ENCODE measurements around the gene MRPL2.
A peak's percentile ranks its signal among the peaks of the same experiment; 100 is the strongest.

MRPL2 gene

DNA sequence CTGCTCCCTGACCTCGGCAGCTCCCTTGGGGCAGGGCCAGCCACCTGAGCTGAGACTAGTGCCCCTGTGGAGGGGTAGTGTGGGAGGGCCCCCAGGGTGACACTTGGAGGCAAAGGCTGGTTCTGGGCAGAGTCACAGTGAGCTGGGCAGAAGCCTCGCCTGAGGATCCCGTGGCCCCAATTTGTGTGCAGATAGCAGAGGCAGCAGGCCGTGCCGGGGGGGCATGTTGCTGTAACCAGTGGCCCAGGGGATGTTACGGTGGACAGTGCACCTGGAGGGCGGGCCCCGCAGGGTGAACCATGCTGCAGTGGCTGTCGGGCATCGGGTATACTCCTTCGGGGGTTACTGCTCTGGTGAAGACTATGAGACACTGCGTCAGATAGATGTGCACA, 42.3 kb downstream of the MRPL2 start:
- Histone ChIP-seq H4K20me1 (ENCODE audit: insufficient read depth, low read length) (no peaks in the 10 kb centered on the region), H3F3A (ENCODE audit: insufficient read depth, low read length) (no peaks in the 10 kb centered on the region), H2AFZ (ENCODE audit: low read length) (no peak overlapping the region), H3K4me1 (ENCODE audit: insufficient read depth, low read length, severe bottlenecking) (peaks cover 32% of the 10 kb centered on the region), H3K36me3 (ENCODE audit: insufficient read depth, low read length) (peaks cover 32% of the 10 kb centered on the region), H3K9me2 (ENCODE audit: low read depth, low read length) (no peaks in the 10 kb centered on the region), H3K4me3 (ENCODE audit: low read depth, low read length, poor library complexity, severe bottlenecking) (no peak overlapping the region), H3K27me3 (ENCODE audit: insufficient read depth, low read length) (no peaks in the 10 kb centered on the region), H3K4me2 (ENCODE audit: low read length) (no peak overlapping the region), H3K79me2 (ENCODE audit: insufficient read depth, low read length) (peaks cover 10% of the 10 kb centered on the region; the same call in 1 of the 2 replicates), H3K9ac (ENCODE audit: low read length) (no peak overlapping the region), H3K9me3 (ENCODE audit: low read length) (no peaks in the 10 kb centered on the region), H3K27ac (ENCODE audit: low read depth, low read length, poor library complexity, severe bottlenecking) (no peak overlapping the region)
- TF ChIP-seq EZH2 (IDR thresholded peaks at IDR 0.05; ENCODE audit: borderline replicate concordance, low read length) (no peak), CTCF (IDR thresholded peaks at IDR 0.05; ENCODE audit: low read length) (no peak)

DNA sequence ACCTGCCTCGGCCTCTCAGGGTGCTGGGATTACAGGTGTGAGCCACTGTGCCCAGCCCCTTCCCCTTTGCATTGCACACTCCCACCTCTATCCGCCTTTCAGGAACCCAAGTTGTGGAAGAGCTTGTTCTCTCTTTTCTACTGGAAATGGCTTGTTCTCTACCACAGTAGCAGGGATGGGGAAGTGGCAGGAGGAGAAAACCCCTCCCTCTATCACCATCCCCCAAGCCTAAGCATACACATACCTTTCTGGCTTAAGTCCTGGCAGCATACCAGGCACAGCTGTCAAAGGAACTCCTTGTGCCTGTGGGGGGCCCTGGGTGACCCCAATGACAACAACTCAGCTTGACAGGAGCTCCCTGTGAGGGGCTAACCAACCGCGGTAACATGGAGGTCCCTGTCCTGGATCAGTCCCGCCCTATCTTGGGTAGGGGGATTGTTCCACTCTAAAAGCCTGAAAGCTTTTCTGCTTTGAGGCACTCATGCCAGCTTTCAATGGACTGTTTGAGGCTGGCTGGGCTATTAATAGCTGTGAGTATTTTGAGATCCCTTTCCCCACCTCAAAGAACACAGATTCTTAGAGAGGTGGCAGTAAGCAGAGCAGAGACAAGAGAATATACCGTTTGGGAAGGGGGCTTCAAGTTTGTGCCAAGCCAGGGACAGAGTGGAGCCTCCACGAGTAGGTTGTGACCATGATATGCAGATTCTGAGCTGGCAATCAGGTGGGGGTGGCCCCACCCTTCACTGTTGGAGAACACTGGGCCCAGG, 42.9 kb downstream of the MRPL2 start:
- peak overlapping the region; percentile 6; the same call in 1 of the 2 replicates for H3K4me2 ChIP-seq (ENCODE audit: low read length)
- no peak overlapping the region for H3K27ac ChIP-seq (ENCODE audit: low read depth, low read length, poor library complexity, severe bottlenecking)
- H3K9me3 ChIP-seq (ENCODE audit: low read length): no peaks in the 10 kb centered on the region
- no peak overlapping the region for H3K9ac ChIP-seq (ENCODE audit: low read length)
- no peaks in the 10 kb centered on the region for H4K20me1 ChIP-seq (ENCODE audit: insufficient read depth, low read length)
- H3K27me3 ChIP-seq (ENCODE audit: insufficient read depth, low read length): no peaks in the 10 kb centered on the region
- TF ChIP-seq CTCF (IDR thresholded peaks at IDR 0.05; ENCODE audit: low read length) (no peak), EZH2 (IDR thresholded peaks at IDR 0.05; ENCODE audit: borderline replicate concordance, low read length) (no peak)
- H3K4me1 ChIP-seq (ENCODE audit: insufficient read depth, low read length, severe bottlenecking): peaks cover 31% of the 10 kb centered on the region
- no peaks in the 10 kb centered on the region for H3K9me2 ChIP-seq (ENCODE audit: low read depth, low read length)
- H3K79me2 ChIP-seq (ENCODE audit: insufficient read depth, low read length): peaks cover 10% of the 10 kb centered on the region; the same call in 1 of the 2 replicates
- H2AFZ ChIP-seq (ENCODE audit: low read length): no peak overlapping the region
- H3F3A ChIP-seq (ENCODE audit: insufficient read depth, low read length): no peaks in the 10 kb centered on the region
- H3K36me3 ChIP-seq (ENCODE audit: insufficient read depth, low read length): peaks cover 38% of the 10 kb centered on the region
- no peak overlapping the region for H3K4me3 ChIP-seq (ENCODE audit: low read depth, low read length, poor library complexity, severe bottlenecking)

DNA sequence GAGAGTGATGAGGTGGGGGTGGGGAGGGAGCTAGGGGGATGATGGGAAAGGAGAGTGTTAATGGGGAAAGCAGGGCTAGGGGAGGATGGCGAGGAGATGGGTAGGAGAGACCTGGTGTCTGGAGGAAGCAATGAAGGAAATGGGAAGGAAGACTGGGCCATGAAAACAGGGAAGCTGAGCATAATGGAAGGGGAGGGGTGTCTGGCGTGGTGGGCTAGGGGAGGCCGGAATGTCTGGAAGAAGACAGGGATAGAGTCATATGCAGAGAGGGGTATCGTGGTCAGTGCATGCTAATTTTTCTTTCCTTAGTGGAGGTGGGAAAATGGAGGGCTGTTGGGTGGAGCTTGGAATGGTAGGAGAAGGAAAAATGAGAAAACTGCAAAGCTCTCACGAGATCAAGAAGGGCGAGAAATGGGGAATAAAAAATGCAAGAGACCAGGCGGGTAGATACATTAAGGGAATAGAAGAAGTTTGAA, 44.8 kb downstream of the MRPL2 start:
- H3K4me1 ChIP-seq (ENCODE audit: insufficient read depth, low read length, severe bottlenecking): peaks cover 23% of the 10 kb centered on the region
- peaks cover 51% of the 10 kb centered on the region for H3K36me3 ChIP-seq (ENCODE audit: insufficient read depth, low read length)
- H3K9me2 ChIP-seq (ENCODE audit: low read depth, low read length): no peaks in the 10 kb centered on the region
- no peaks in the 10 kb centered on the region for H3K27me3 ChIP-seq (ENCODE audit: insufficient read depth, low read length)
- H3K4me3 ChIP-seq (ENCODE audit: low read depth, low read length, poor library complexity, severe bottlenecking): peak overlapping the region; percentile 75
- peak overlapping the region; percentile 69 for H3K4me2 ChIP-seq (ENCODE audit: low read length)
- peaks cover 10% of the 10 kb centered on the region; the same call in 1 of the 2 replicates for H3K79me2 ChIP-seq (ENCODE audit: insufficient read depth, low read length)
- peak overlapping the region; percentile 16 for H3K27ac ChIP-seq (ENCODE audit: low read depth, low read length, poor library complexity, severe bottlenecking)
- no peak for TF ChIP-seq CTCF (IDR thresholded peaks at IDR 0.05; ENCODE audit: low read length)
- no peak for TF ChIP-seq EZH2 (IDR thresholded peaks at IDR 0.05; ENCODE audit: borderline replicate concordance, low read length)
- H3F3A ChIP-seq (ENCODE audit: insufficient read depth, low read length): no peaks in the 10 kb centered on the region
- peak overlapping the region; percentile 77 for H3K9ac ChIP-seq (ENCODE audit: low read length)
- no peaks in the 10 kb centered on the region for H4K20me1 ChIP-seq (ENCODE audit: insufficient read depth, low read length)
- H2AFZ ChIP-seq (ENCODE audit: low read length): no peak overlapping the region
- no peaks in the 10 kb centered on the region for H3K9me3 ChIP-seq (ENCODE audit: low read length)
